ENCODE results near the gene MLPH.

The MLPH gene

DNA sequence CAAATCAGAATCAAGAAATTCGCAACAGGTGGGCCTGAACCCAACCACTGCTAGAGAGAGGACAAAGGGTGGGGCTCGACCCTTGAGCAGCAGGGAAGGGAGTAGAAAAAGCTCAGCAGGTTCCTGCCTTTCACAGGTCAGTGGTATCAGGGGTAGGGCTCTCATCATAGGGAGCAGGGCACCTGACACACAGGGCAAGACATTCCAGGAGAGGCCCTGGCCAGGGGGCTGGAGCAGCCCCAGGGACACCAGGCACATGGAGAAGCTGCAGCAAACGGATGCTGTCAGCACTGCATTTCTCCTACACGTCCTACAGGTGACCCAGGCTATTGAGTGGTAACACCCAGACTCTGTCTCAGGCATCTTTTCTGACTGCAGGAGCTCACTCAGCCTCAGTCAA, 17.2 kb upstream of the MLPH start:
- Histone ChIP-seq H2AFZ (ENCODE audit: low read depth, low read length, severe bottlenecking) (no peak overlapping the region), H3K4me2 (ENCODE audit: low read depth, low read length, poor library complexity, severe bottlenecking) (no peak overlapping the region)

DNA sequence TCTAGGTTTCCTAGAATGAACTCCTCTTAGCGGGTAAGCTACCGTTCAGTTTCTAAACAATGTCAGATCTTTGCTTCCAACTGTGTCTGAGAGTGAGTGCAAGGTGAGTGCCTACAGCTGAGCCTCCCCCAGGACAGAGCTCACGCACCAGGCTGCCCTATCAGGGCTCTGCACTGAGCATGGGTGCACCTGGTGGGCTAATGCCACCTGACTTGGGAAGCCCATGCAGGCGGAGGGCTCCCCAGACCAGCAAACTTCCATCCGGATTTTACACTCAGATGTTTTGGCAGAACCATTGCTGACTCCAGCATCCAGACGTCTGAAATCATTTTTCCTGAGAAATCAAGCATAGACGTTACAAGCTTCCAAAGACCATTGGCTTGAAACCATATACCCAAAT, 16.1 kb upstream of the MLPH start:
- H2AFZ ChIP-seq (ENCODE audit: low read depth, low read length, severe bottlenecking): no peak overlapping the region
- no peak overlapping the region for H3K4me3 ChIP-seq (ENCODE audit: insufficient read depth, low read length, poor library complexity, severe bottlenecking)
- H3K79me2 ChIP-seq (ENCODE audit: insufficient read depth, low read length): no peaks in the 10 kb centered on the region
- no peaks in the 10 kb centered on the region for H3K27me3 ChIP-seq (ENCODE audit: low read length)
- H3K9me3 ChIP-seq (ENCODE audit: insufficient read depth, low read length): no peaks in the 10 kb centered on the region
- TF ChIP-seq EZH2phosphoT487 (conservative IDR thresholded peaks at IDR 0.05; ENCODE audit: low read length): no peak
- TF ChIP-seq, protein P1, sequence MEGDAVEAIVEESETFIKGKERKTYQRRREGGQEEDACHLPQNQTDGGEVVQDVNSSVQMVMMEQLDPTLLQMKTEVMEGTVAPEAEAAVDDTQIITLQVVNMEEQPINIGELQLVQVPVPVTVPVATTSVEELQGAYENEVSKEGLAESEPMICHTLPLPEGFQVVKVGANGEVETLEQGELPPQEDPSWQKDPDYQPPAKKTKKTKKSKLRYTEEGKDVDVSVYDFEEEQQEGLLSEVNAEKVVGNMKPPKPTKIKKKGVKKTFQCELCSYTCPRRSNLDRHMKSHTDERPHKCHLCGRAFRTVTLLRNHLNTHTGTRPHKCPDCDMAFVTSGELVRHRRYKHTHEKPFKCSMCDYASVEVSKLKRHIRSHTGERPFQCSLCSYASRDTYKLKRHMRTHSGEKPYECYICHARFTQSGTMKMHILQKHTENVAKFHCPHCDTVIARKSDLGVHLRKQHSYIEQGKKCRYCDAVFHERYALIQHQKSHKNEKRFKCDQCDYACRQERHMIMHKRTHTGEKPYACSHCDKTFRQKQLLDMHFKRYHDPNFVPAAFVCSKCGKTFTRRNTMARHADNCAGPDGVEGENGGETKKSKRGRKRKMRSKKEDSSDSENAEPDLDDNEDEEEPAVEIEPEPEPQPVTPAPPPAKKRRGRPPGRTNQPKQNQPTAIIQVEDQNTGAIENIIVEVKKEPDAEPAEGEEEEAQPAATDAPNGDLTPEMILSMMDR (IDR thresholded peaks at IDR 0.05; ENCODE audit: insufficient read depth, low read length, poor library complexity, severe bottlenecking): no peak
- no peaks in the 10 kb centered on the region for H4K20me1 ChIP-seq (ENCODE audit: low read depth, low read length)
- H3K9ac ChIP-seq (ENCODE audit: low read length): no peak overlapping the region
- H3F3A ChIP-seq (ENCODE audit: insufficient read depth): no peaks in the 10 kb centered on the region
- H3K27ac ChIP-seq (ENCODE audit: low read depth, low read length): no peak overlapping the region
- H3K36me3 ChIP-seq (ENCODE audit: low read length): no peaks in the 10 kb centered on the region
- H3K9me2 ChIP-seq (replicated peaks; ENCODE audit: insufficient read depth, low read length): no peaks in the 10 kb centered on the region
- H3K4me2 ChIP-seq (ENCODE audit: low read depth, low read length, poor library complexity, severe bottlenecking): no peak overlapping the region

More for the DNA sequence above, 17.2 kb upstream of the MLPH start:
- Histone ChIP-seq H3K27me3 (ENCODE audit: low read length) (no peaks in the 10 kb centered on the region), H4K20me1 (ENCODE audit: low read depth, low read length) (no peaks in the 10 kb centered on the region), H3K79me2 (ENCODE audit: insufficient read depth, low read length) (no peaks in the 10 kb centered on the region), H3K27ac (ENCODE audit: low read depth, low read length) (no peak overlapping the region), H3K9ac (ENCODE audit: low read length) (no peak overlapping the region), H3K9me2 (replicated peaks; ENCODE audit: insufficient read depth, low read length) (no peaks in the 10 kb centered on the region), H3F3A (ENCODE audit: insufficient read depth) (no peaks in the 10 kb centered on the region), H3K9me3 (ENCODE audit: insufficient read depth, low read length) (no peaks in the 10 kb centered on the region), H3K36me3 (ENCODE audit: low read length) (no peaks in the 10 kb centered on the region), H3K4me3 (ENCODE audit: insufficient read depth, low read length, poor library complexity, severe bottlenecking) (no peak overlapping the region)
- TF ChIP-seq, protein P1 (IDR thresholded peaks at IDR 0.05; ENCODE audit: insufficient read depth, low read length, poor library complexity, severe bottlenecking): no peak
- no peak for TF ChIP-seq EZH2phosphoT487 (conservative IDR thresholded peaks at IDR 0.05; ENCODE audit: low read length)

DNA sequence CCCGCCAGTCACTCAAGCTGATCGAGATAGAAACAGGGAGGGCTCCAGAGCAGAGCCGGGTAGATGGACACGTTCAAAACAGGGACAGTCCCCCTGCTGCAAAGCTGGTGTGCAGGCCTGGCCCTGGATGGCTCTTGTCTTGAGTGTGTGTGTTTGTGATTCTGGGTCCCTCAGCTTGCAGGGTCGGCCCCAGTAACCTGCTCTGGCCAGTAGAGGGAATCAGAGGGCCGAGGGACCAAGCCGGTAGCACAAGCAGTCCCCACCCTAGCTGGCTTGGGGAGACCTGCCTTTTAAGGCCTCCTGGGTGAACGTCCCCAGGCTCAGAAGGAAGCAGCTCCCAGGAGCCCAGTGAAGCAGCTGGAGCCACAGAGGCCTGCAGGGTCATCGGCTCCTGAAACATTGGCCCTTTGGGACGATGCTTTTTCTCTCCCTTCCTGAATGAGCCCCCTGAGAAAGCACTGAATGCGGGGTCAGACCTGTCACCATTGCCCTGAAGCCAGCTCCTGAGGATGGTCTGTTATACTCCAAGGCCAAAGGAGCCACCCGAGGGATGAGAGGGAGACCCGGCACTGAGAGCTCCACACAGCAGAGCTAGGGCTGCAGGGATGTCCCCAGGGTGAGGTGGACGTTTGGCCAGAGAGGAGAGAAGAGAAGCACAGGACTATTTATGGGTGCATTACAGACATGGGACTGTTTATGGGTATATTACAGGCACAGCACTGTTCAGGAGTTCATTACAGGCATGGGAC, 15.4 kb upstream of the MLPH start:
- TF ChIP-seq, protein P1 (IDR thresholded peaks at IDR 0.05; ENCODE audit: insufficient read depth, low read length, poor library complexity, severe bottlenecking): no peak
- no peak for TF ChIP-seq EZH2phosphoT487 (conservative IDR thresholded peaks at IDR 0.05; ENCODE audit: low read length)
- H3K27ac ChIP-seq (ENCODE audit: low read depth, low read length): no peak overlapping the region
- H3K36me3 ChIP-seq (ENCODE audit: low read length): no peaks in the 10 kb centered on the region
- H3K9me2 ChIP-seq (replicated peaks; ENCODE audit: insufficient read depth, low read length): no peaks in the 10 kb centered on the region
- no peaks in the 10 kb centered on the region for H4K20me1 ChIP-seq (ENCODE audit: low read depth, low read length)
- no peak overlapping the region for H3K4me3 ChIP-seq (ENCODE audit: insufficient read depth, low read length, poor library complexity, severe bottlenecking)
- no peaks in the 10 kb centered on the region for H3F3A ChIP-seq (ENCODE audit: insufficient read depth)
- no peaks in the 10 kb centered on the region for H3K27me3 ChIP-seq (ENCODE audit: low read length)
- H3K9ac ChIP-seq (ENCODE audit: low read length): no peak overlapping the region
- H3K79me2 ChIP-seq (ENCODE audit: insufficient read depth, low read length): no peaks in the 10 kb centered on the region
- no peak overlapping the region for H2AFZ ChIP-seq (ENCODE audit: low read depth, low read length, severe bottlenecking)
- H3K4me2 ChIP-seq (ENCODE audit: low read depth, low read length, poor library complexity, severe bottlenecking): no peak overlapping the region
- H3K9me3 ChIP-seq (ENCODE audit: insufficient read depth, low read length): no peaks in the 10 kb centered on the region
